HL-60 (cell line): ENCODE measurements around the gene SGCB.

Experiments used
- DNase-seq, 2 experiments: peaks; one replicate each; pipeline ENCODE4 v3.0.0-alpha.2; 2010 to 2020; ENCODE audit warnings: low read depth in 1 of 2, low spot score in 1 of 2
- H3K27ac ChIP-seq: fragments of 250-450 bp; sonication (Bioruptor Pico); replicated peaks from 2 replicates; pipeline ENCODE4 v1.5.1; 2020; ENCODE audit warnings: mild to moderate bottlenecking, moderate library complexity
- H3K27me3 ChIP-seq: fragments of 250-450 bp; sonication (Bioruptor Pico); 2 replicates; pipeline ENCODE4 v1.5.1; 2021; ENCODE audit warnings: mild to moderate bottlenecking, moderate library complexity; ENCODE audit not compliant: insufficient read depth, poor library complexity, severe bottlenecking
- H3K4me3 ChIP-seq: replicated peaks from 2 replicates; pipeline ENCODE4 v1.5.1; 2011; ENCODE audit warnings: mild to moderate bottlenecking, control low read depth, low read length; ENCODE audit not compliant: insufficient read depth
- CTCF ChIP-seq: IDR thresholded peaks from one replicate; pipeline ENCODE4 v1.5.1; 2011; ENCODE audit warnings: low read length, control low read depth, inconsistent platforms; ENCODE audit not compliant: insufficient read depth
- GABPA ChIP-seq: IDR thresholded peaks from 2 replicates; pipeline ENCODE4 v1.6.1; 2012; ENCODE audit warnings: low read depth
- POLR2AphosphoS5 ChIP-seq: IDR thresholded peaks from 2 replicates; pipeline ENCODE4 v1.6.1; 2012; ENCODE audit warnings: low read depth
- REST ChIP-seq: IDR thresholded peaks from 2 replicates; pipeline ENCODE4 v1.6.1; 2012; ENCODE audit warnings: low read depth; ENCODE audit not compliant: insufficient replicate concordance
- SPI1 ChIP-seq: IDR thresholded peaks from 2 replicates; pipeline ENCODE4 v1.6.1; 2012; ENCODE audit warnings: low read depth, mild to moderate bottlenecking, borderline replicate concordance

Gene SGCB

GRCh38 chr4:52059372-52059771 lies 21.3 kb upstream of the SGCB start:
- peak in 1 of 2 experiments; percentile 38 for DNase-seq
- TF ChIP-seq SPI1, result peak; percentile 60; the same call in 1 of the 2 replicates
- no peak for TF ChIP-seq CTCF
- Histone ChIP-seq H3K27ac (no peak overlapping the region), H3K4me3 (no peak overlapping the region), H3K27me3 (no peaks in the 10 kb centered on the region)

GRCh38 chr4:52058275-52058674 lies 20.2 kb upstream of the SGCB start:
- peaks cover 7% of the 10 kb centered on the region for H3K27me3 ChIP-seq
- no peak for DNase-seq
- TF ChIP-seq REST (no peak), GABPA (no peak), CTCF (no peak), SPI1 (no peak), POLR2AphosphoS5 (no peak)
- no peak overlapping the region for H3K27ac ChIP-seq
- no peak overlapping the region for H3K4me3 ChIP-seq

- TF ChIP-seq REST (no peak), CTCF (no peak), SPI1 (no peak), GABPA (no peak), POLR2AphosphoS5 (no peak)
- no peak overlapping the region for H3K27ac ChIP-seq
- H3K4me3 ChIP-seq, result no peak overlapping the region
- peaks cover 14% of the 10 kb centered on the region for H3K27me3 ChIP-seq
- peak in 1 of 2 experiments; percentile 26 for DNase-seq
Measured at GRCh38 chr4:52057196-52057595, 19.1 kb upstream of the SGCB start.

- Histone ChIP-seq H3K27me3 (peaks cover 33% of the 10 kb centered on the region), H3K27ac (no peak overlapping the region), H3K4me3 (no peak overlapping the region)
- DNase-seq, result no peak
- TF ChIP-seq GABPA (no peak), SPI1 (no peak), POLR2AphosphoS5 (no peak), REST (no peak)
Measured at GRCh38 chr4:52054254-52054653, 16.2 kb upstream of the SGCB start.
